D341Med (cell line): ENCODE data around the gene ZNF750.

ENCODE experiments used
- DNase-seq: peaks from one replicate; pipeline ENCODE4 v3.0.0; 2012; ENCODE audit warnings: low spot score

The ZNF750 gene

DNA sequence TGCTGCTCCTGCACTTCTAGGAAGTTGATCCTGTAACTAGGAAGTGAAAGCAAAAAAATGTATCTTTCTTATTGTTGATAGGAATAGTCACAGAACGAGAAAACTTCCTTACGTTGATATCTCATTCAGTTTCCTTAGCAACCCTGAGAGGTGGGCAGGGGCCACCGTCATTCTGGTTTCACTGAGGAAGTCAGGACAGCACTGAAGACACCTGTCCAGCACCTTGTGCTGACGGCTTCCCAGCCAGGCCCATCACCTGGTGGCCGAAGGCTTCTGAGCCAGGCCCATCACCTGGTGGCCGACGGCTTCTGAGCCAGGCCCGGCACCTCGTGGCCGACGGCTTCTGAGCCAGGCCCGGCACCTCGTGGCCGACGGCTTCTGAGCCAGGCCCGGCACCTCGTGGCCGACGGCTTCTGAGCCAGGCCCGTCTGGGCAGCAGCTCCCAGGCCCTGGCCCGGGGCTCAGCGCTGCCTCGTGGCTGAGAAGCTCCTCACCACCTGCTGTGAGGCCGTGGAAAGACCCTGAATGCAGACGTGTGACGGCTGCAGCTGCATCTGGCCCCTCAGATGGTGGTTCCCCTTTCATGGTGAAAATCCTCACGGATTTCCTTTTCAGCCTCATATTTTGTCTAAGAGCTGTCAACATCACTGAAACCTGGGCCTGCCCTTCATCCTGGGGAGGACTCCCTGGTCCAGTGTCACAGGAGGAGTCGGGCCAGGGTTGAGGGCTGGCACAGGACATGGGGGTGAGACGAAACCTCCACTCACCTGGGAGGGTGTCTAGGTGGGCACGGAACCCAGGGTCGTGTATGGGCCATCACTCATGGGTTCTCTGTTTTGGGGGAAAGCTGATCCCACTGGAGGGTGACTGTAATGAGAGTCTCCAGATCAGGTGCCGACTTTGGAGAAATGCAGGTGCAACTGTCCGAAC is 33.0 kb upstream of the ZNF750 start:
- no peak for DNase-seq

DNA sequence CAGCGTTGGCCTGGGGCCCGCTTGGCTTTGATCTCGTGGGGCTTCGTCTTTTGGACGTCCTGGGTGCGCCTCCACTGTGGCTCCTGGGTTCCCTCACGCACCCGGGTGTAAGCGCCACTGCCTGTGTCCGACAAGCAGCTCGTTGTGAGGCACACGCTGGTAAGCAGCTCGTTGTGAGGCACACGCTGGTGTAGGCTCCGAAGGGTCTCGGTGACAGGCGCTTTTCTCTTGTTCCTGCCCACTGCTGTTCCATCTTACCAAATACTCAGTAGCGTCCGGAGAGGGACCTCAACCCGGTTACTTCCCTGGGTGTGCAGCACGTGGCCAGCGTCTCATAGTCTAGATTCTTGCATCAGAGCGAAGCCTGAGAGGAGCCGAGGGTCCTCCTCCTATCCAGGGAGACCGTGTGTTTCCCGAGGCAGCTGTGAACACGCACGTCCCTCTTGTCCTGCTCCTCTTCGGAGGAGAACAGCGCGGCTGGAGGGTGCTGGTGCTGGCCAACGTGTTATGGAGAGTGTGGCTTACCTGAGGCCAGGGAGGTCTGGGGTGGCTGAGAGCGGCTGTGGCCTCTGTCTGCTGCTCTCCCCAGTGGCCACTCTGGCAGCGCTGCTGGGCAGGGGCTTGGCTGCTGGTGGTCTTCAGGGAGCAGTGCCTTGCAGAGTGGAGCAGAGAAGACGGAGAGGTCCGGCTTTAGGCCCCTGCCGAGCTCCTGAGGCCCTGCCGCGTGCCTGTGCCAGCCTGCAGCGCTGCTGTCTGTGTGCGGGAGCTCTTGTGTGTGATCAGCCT is 32.1 kb upstream of the ZNF750 start:
- no peak for DNase-seq

DNA sequence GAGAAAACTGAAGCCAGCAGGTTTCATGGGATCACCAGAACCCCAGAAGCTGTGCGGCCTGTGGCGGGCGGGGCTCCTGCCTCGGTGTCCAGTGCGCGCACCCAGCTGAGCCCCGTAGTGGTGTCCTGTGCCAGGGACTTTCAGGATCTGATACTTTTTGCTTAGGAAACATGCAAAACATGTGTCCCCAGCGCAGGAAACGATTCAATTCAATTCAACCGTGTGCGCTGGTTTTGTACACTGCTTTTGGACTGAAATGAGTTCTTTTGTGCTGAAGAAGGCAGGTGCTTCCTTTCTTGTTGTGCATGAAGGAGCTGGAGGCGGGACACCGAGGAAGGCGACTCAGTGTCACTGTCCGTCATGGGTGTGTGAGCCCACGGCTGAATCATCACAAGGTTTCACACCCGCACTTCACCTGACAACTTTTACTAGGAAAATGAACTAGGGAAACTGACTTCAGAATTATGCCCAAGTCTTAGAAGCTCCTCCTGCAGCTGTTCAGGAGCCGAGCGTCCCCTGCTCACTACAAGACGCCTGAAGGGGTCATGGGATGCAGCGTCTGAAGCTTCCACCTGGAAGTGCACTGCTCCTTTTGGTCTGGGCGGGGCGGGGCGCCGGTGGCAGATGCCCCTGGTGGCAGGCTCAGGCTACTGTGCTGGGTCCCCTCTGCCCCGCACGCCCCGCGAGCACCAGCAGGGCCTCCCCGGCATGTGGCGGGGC is 31.4 kb upstream of the ZNF750 start:
- DNase-seq: no peak

DNA sequence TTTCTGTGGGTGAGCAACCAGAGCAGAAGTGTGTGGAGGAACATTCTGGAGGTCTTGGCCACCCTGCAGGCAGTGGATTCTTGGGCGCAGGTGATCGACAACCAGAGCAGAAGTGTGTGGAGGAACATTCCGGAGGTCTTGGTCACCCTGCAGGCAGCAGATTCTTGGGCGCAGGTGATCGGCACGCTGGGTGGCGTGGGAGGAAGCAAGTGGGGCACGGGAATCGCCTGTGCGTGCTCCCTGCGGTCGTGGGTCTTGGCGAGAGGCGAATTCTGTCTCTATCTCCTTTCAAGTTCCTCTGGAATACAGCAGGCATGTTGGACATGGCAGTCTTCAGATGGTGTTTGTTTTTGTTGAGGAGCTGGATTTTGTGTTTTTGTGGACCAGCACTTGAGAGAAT is 30.7 kb upstream of the ZNF750 start:
- no peak for DNase-seq

DNA sequence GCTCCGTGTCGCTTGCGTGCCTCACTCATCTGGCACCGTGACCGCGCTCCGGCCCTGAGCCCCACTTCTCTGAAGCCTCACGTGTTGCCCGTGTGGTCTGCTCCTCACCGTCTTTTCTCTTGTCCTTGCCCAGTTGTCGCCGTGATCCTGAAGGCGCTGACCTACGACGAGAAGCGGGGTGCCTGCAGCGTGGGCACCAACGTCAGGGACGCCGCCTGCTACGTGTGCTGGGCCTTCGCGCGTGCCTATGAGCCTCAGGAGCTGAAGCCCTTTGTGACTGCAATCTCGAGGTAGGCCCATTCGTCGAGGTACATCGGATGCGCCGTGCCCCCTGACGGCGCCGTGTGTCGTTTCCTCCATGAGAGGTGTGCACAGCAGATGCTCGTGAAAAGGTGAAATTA is 30.3 kb upstream of the ZNF750 start:
- DNase-seq: no peak

DNA sequence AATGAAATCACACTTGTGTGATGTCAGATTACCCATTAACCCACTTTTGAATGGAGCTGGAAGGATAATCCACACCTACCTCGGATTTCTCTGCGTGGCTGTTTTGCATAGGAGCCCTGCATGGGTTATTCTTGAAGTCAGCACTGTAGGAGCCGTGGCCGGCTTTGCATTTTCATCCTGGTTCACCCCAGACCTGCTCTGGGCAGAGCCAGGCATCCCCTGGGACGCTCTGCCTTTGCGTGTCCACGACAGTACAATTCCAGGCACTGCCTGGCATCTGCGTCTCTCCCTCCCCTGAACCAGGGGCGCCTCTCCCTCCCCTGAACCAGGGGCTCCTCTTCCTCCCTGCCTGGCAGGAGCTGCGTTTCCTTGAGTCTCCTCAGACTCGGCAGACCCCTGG is 29.7 kb upstream of the ZNF750 start:
- no peak for DNase-seq

DNA sequence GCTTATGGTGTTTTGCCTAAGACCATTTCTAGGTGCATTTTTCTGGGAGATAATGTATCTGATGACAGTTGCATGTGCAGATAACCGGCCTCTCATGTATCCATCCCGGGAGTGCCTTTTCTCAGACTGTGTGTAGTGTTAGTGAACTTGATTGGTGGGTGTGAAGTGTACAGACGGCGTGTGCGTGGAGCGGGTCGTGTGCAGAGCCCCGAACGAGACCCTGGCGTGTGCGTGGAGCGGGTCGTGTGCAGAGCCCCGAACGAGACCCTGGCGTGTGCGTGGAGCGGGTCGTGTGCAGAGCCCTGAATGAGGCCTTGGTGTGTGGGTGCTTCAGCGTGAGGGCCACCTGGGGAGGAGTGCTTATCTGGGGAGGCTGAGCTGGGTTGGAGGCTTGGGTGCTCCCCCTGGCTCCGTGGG is 28.9 kb upstream of the ZNF750 start:
- no peak for DNase-seq

DNA sequence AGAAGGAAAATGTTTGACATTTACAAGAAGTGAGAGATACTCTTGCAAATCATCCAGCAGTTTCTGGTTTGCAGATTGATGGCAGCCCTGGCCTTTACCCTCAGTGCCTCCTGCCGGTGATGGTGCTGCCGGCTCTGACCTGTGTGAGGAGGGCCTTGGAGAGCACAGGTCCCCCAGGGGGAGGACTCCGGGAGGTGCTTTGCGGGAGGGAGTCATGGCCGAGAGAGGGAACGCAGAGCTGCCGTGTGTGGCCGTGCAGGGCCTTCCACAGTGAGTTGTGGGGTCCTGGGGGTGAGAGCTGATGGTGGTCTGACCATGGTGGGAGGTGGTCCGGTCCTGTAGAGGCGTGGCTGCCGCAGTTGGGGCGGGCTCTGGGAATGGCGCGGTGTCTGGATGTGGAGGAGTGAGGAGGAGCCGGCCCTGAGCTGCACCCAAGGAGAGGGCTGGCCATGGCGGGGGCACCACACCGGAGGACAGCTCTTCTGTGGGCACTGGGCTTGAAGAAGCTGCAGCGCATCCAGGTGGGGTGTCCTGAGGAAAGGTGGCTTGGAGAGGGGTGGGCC is 28.0 kb upstream of the ZNF750 start:
- no peak for DNase-seq

DNA sequence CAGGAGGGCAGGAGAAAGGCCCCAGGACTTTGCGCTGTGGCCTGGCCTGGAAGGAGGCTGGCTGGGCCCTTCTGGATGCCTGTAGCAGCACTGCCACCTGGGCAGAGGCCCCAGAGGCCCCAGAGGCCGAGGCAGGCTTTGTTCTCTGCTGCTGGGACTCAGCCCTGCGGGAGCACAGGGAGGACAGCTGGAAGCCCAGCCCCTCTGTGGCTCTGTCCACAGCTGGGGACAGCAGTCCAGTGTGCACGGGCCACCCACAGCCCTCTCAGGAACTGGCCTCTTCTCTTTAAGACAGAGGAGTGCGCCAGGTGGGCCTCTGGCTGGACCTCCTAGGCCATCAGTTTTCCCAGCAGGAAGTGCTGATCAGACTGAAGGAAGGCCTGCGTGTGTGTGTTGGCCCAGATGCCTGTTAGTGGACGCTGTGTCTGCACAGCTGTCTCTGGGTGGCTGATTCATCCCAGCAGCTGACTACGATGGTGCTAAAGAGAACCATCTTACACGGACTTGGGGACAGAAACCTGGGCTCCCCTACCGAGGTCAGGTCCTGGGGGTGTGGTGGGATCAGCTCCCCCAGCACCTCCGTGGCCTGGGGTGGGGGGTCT is 26.9 kb upstream of the ZNF750 start:
- no peak for DNase-seq

DNA sequence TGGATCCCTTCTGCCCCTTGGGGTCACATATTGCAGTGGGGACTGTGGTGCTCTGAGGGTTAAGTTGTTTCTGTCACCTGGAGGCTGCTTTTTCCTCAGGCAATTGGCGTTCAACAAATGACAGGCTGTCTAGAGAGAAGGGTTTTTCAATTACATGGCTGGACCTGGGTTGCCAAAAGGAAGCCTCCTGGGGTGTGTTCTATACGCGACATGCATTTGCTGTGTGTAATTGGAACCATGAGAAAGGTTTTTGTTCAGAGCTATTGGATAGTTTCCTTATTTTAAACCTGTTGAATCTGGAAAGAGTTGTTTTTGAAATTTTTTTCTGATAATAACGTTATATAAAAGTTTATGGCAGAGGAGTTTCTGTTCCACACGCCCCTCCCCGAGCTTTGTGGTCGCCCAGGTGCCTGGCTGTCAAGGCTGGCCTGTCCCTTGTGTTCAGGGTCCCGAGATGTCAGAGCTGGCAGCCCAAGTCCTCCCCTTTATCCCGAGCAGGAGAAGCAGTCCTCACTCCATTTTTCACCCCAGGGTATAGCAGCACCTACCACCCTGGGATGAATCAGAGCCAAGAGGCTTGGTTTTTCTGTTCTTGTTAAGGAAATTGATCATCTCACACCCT is 26.1 kb upstream of the ZNF750 start:
- no peak for DNase-seq

DNA sequence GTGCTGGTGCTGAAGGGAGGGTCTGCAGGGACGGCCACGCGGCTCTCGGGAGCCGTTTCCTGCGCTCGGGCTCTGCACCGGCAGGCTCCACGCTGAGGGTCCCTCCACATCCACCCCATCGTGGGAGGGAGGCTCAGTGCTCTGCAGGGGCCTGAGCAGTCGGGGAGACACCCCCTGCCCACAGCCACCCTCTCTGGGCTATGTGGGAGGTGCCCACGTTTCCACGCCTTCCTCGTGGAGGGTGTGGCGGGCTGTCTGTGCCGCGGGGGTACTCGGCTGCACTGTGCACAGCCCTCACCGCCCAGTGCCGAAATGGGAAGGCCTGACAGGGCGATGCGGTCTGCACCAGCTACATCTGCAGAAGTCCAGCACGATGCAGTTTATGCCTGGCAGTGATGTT is 25.5 kb upstream of the ZNF750 start:
- DNase-seq: no peak

DNA sequence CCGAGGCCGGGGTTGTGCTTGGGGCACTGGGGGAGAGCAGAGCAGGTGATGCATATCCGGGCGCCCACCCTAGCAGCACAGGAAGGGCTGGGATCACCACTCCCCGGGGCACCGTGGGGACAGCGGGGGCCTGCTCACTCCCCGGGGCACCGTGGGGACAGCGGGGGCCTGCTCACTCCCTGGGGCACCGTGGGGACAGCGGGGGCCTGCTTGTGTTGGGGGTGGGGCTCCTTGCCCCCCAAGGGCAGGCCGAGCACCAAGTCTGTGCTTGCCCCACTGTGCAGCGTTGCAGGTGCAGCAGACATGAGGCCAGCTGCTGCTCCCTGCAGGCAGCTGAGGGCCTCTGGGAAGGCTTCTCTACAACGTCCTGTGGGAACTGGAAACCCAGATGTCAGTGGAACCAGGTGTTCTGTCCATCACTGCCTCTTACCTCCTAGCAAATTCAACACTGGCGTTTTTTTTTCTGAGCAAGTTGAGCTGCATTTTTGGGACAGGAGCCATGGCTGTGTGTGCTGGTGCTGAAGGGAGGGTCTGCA is 25.0 kb upstream of the ZNF750 start:
- DNase-seq: no peak

DNA sequence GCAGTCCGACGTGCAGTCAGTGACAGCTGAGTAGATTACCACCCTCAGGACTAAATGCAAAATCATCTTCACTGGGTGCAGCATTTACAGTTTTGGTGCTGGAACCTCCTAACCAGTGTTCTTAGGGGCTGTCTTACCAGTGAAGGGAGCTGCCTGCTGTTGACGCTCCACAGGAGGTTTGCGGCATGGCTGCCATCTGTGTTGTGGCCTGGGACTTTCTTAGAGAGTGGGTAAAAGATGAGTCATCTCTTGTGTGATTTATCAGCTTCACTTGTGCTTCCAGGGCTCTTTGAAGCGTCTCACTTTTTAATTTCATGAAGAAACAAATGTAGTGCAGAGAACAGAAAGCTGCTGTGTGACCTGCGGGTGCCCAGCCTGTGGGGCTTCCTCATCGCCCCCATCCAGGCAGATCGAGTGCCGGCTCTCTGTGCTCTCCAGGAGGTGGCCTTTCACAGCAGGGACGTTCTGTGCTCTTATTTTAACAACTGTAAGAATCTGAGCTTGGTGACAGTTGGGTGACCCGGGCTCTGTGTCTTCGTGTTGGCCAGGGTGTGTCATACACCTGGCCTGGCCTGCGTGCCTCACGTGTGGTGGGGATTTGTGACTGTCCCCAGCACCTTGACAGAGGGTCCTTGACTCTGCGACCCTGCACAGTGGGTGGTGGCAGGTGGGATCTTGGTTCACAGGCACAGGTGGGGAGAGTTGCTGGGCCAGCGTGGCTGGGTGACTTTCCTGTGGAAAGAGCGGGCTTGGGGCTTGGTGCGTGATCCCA is 24.3 kb upstream of the ZNF750 start:
- no peak for DNase-seq

DNA sequence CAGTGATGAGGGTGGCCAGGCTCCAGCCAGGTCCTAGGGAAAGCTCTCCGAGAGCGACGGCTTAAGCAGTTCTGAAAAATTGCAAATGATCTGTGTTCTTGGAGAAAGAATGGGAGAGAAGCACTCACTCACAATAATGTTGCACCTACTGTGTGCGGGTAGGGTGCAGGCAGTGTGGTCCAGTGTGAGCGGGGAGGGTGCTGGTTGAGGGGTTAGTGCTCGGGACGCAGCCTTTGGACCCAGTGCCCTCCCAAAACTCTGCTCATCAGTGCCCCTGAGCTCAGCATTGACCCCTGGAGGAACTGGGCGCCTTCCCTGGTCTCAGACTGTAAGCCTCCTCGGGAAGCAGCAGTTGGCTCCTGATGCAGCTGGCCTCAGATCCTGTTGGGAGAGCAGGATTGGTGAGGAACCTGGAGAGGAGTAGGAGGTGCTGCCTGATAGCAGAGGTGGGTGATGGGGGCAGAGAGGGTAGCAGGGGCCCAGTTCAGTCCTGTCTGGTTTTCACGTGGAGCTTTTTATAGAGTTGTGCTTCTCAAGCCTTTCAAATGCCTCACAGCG is 23.6 kb upstream of the ZNF750 start:
- DNase-seq: no peak

DNA sequence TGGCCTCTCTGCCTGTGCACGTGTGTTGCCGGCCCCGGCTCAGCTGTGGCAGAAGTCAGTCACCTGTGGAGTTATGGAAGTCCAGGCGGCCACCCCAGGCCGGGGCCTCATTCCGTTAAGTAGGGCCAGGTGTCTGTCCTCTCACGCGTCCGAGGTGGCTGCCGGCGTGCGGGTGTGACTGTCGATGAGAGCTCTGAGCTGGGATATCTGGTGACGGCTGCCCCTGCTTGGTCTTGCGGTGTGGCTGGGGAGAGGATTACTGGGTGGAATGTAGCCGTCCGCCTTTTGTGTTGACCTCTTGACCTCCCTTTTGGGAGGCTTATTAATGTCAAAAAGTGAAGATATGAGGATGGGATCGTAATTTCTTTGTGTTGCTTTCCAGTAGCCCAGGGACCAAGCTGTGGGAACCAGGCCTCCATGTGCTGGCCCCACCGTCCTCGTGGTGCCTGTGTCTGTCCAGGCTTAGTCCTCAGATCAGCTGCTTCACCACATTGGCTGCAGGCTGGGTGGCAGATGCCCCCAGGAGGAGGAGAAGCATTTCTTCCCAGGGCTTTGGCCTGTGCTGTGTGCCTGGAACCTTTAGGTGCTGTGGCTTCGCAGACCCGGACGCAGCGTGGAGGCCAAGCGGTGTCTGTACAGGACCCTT is 23.0 kb upstream of the ZNF750 start:
- DNase-seq: no peak

DNA sequence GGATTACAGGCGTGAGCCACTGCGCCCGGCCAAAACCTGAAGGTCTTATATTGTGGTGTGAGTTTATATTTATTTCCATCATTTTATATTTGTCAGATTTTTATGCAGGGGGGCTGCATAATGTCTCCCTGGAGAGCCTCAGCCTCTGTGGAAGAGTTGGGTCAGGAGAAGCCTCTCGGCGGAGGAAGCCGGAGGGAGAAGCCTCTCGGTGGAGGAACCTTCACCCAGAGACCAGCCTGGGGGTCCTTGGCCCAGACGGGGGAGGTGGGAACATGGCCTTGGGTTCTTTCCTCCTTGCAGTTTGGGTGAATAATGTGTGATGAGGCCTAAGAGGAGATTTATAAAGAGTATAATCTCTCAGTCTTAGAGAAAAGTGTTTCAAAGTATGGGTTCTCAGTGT is 22.4 kb upstream of the ZNF750 start:
- DNase-seq: no peak

DNA sequence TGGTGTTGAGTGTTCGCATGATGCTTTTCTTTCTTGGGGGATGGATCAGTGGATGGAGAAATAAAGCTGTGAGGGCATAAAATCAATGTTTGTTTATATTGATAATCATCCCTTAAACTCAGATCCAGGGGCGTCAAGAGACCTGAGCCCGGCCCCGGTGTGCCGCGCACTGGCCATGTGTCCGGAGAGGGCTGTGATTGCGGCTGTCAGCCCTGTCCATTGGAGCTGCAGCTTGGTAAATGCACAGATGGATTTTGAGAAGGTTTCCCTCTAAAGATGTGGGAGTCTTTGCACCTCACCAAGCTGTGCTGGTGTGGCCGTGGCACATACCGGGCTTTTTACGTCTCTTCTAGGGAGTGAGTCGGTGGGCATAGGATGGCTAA is 21.6 kb upstream of the ZNF750 start:
- DNase-seq: no peak

DNA sequence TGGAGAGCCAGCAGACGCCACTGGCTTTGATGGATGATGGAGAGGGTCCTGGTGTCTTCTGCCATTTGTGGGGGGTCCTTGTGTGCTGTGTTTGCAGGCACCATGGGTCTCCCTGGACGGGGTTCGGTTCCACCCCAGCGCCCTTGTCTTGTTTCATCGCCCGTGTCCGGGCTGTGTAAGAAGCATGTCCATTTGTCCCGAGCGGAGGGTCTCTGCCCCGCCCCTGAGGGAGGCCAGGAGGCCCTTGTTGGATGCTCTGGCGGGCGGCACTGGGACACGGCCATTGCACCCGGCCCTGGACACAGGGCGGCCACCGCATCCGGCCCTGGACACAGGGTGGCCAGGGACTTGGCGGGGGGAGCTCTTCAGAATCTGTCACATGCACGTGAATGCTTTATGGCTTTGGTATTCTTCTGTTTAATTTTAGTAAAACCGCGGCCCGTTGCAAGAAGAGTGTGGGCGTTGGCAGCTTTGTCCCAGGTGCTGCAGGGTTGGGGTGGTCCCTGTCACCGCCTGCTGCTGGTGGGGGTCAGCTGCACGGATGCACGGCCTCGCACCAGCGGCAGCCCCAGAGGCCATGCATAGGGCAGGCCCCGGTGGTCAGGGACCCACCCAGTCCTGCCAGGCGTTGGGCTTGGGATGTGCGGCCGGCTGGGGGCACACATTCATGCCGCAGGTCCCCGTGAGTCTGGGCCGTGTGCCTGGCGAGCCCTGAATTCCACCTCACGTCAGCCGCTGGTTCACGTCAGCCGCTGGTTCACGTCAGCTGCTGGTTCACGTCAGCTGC is 21.0 kb upstream of the ZNF750 start:
- DNase-seq: no peak
